Measurements from ENCODE around the gene LIPC.

Gene LIPC

DNA sequence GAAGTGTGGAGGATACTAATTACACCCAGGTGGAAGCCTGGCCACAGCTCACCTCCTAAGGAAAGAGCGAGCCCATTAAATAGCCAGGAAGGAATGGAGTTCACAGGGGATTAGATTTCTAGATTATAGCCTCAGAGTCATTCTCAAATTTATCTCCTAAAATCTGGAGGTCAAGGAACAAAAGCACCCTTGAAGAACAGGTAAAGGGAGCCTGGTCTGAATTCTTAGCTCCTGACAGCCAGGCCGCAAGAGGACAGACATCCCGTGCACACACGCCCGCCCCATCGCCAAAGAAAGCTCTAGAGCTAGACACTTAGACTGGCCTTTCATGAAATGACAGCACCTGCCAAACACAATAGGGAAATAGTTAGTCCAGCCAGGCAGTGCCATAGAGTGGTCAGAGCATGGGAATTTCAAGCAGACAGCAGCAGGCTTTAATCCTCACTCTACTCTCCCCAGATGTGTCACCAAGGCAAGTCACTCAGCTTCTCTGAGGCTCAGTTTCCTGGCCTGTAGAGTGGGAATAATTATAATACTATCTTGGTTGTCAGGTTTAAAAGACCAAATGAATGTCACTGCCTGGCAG, 59.2 kb downstream of the LIPC start:
- FAIRE-seq (no peak), DNase-seq (ENCODE audit: insufficient read length, low spot score) (no peak)

- DNase-seq (ENCODE audit: insufficient read length, low spot score) (no peak), FAIRE-seq (no peak)
These were observed 59.9 kb downstream of the LIPC start for GRCh38 chr15:58491499-58492202.

GRCh38 chr15:58492661-58493397, 61.0 kb downstream of the LIPC start:
- no peak for DNase-seq (ENCODE audit: insufficient read length, low spot score)

DNA sequence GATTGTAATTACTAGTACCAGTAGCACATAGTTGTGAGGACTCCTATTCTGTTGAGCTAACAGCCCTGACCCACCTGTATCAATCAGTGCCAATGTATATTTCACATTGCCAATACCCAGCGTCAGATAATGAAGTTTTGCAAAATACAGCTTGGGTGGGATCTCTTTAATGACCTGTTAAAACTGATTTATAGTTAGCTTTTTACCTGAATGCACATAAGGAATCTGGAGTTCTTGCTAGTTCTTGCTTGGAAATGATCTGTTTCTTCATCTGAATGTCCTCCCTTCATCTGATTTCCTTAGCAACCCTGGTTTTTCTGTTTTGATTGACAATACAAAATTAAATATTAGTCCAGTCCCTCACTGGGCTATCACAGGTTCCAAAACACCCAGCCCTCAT, 62.8 kb downstream of the LIPC start:
- DNase-seq (ENCODE audit: insufficient read length, low spot score) (no peak), FAIRE-seq (no peak)

More at GRCh38 chr15:58492661-58493397, 61.0 kb downstream of the LIPC start:
- FAIRE-seq, result no peak

DNA sequence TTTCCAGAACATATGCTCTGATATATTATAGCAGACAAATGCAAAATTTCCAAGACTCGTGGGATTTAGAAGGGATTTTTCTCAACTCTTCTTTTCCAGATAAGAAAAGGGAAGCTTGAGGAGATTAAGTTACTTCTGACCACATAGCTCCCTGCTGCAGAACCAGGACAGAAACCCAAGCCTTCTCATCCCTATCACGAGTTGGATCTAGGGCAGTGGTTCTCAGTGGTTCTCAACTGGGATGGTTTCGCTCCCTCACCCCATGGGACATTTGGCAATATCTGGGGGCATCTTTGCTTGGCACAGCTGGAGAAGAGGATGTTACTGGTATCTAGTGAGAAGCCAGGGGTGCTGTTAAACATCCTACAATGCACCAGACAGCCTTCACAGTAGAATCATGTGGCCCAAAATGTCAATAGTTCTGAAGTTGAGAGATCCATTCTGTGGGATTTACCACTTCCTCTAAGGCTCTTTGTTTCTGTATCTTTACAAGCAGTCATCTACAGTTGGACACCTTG, 64.2 kb downstream of the LIPC start:
- FAIRE-seq (no peak), DNase-seq (ENCODE audit: insufficient read length, low spot score) (no peak)

DNA sequence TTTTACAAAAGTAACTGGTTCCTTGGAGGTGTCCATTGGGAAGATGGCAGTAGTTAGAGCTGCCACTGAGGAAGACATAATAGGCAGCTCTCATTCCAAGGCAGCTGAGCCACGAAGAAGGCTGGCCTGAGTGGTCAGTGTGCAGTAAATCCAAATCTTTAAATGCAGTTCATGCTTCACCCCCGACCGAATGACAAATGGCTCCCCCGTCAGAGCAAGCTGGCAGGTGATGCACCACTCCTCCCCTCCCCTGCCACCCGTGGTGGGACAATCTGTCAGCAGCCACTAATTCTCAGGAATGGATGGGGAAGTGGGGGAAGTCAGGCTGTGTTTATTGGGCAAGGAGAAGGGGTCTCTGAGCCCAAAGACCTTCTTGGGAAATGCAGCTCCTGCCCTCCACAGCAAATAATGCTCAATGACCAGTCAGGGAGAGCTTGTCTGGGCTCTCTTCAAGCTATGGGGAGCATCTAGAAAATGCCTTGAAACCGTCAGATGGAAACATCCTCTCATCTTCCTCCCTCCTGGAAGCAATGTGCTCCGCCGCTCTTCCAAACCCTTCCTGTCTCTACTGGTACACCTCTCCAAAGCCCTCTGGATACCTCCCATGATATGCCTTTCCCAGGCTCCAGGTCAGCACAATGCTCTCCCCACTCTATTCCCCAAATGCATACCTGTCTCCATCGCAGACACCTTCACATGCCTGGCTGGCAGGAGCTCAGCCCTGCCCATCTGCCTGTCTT, 65.4 kb downstream of the LIPC start:
- no peak for DNase-seq (ENCODE audit: insufficient read length, low spot score)
- FAIRE-seq, result no peak

- no peak for DNase-seq (ENCODE audit: insufficient read length, low spot score)
- no peak for FAIRE-seq
These were observed 67.2 kb downstream of the LIPC start for GRCh38 chr15:58498821-58499580.

- FAIRE-seq (no peak), DNase-seq (ENCODE audit: insufficient read length, low spot score) (no peak)
These were observed 69.2 kb downstream of the LIPC start for GRCh38 chr15:58501006-58501405.

DNA sequence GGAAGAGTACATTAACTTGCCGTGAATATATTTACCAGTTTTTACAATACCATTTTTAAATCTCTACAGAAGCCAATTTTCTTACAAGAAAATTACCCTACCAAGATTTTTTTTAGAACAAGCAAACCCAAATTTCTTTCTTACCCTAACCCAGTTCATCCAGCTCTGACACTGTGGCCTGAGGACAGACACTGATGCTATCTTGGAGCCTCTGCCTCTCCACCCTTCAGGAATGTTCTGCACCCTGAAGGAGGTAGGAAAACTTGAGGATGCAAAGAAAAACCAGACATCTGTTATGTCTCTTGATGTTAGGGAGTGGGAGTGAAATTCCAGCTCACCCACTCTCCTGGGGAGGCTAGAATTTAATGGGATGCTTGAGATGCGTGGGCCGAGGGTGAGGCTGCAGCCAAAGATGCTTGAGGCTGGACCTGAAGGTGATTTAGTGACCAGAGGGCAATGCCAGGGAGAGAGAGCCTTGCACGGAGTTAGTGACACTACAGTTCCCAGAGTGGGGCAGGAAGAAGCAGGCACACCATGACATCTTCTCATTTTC, 69.9 kb downstream of the LIPC start:
- DNase-seq (ENCODE audit: insufficient read length, low spot score), result no peak
- FAIRE-seq, result no peak

GRCh38 chr15:58503139-58504027, 71.6 kb downstream of the LIPC start:
- DNase-seq (ENCODE audit: insufficient read length, low spot score) (no peak), FAIRE-seq (no peak)

- FAIRE-seq (no peak), DNase-seq (ENCODE audit: insufficient read length, low spot score) (no peak)
These were observed 73.0 kb downstream of the LIPC start for GRCh38 chr15:58504674-58505234.

DNA sequence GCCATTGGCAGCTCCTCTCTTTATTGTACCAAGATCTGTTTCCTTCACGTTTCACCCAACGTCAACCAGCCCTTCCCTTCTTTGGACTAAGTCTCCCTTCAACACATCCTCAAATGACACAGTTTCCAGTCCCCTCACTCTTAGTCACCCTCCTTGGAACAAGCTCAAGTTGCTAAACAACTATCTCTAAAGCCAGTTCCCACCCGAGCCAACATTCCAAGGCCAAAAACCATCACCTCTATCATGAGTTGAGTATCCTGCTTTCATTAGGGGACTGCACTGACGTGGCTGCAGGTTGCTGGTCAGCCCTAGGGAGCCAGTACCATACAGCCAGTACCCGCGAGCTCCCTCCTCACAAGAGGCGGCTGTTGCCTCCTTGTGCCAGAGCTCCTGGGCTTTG, 73.8 kb downstream of the LIPC start:
- DNase-seq (ENCODE audit: insufficient read length, low spot score), result no peak
- FAIRE-seq, result no peak

GRCh38 chr15:58506064-58506490, 74.3 kb downstream of the LIPC start:
- FAIRE-seq, result no peak
- DNase-seq (ENCODE audit: insufficient read length, low spot score), result no peak

GRCh38 chr15:58506783-58507668, 75.2 kb downstream of the LIPC start:
- DNase-seq (ENCODE audit: insufficient read length, low spot score), result no peak
- no peak for FAIRE-seq

GRCh38 chr15:58509556-58509955, 77.8 kb downstream of the LIPC start:
- DNase-seq (ENCODE audit: insufficient read length, low spot score), result no peak
- no peak for FAIRE-seq

- FAIRE-seq, result no peak
- no peak for DNase-seq (ENCODE audit: insufficient read length, low spot score)
These were observed 79.2 kb downstream of the LIPC start for GRCh38 chr15:58510715-58511598.

- FAIRE-seq (no peak), DNase-seq (ENCODE audit: insufficient read length, low spot score) (no peak)
These were observed 79.8 kb downstream of the LIPC start for GRCh38 chr15:58511599-58511987.
